CD4-positive, alpha-beta T cell treated with Interleukin-17A for 1 hour (primary cell): Measurements from ENCODE around the gene HPS3.
"Not testable (repeated sequence)": the region's sequence is repeated elsewhere in the genome, so short reads cannot be mapped to it uniquely, and the experiment has no call there.

Experiments
- DNase-seq: peaks from one replicate; pipeline ENCODE4 v3.0.0-alpha.2; 2020

The HPS3 gene, protein sequence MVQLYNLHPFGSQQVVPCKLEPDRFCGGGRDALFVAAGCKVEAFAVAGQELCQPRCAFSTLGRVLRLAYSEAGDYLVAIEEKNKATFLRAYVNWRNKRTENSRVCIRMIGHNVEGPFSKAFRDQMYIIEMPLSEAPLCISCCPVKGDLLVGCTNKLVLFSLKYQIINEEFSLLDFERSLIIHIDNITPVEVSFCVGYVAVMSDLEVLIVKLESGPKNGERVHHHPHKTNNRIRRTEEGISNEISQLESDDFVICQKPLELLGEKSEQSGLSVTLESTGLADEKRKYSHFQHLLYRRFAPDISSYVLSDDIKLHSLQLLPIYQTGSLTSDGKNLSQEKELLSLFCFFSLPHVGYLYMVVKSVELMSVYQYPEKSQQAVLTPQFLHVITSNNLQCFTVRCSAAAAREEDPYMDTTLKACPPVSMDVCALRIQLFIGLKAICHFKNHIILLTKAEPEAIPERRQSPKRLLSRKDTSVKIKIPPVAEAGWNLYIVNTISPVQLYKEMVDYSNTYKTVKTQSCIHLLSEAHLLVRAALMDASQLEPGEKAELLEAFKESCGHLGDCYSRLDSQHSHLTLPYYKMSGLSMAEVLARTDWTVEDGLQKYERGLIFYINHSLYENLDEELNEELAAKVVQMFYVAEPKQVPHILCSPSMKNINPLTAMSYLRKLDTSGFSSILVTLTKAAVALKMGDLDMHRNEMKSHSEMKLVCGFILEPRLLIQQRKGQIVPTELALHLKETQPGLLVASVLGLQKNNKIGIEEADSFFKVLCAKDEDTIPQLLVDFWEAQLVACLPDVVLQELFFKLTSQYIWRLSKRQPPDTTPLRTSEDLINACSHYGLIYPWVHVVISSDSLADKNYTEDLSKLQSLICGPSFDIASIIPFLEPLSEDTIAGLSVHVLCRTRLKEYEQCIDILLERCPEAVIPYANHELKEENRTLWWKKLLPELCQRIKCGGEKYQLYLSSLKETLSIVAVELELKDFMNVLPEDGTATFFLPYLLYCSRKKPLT

GRCh38 chr3:149129326-149130205, at the start of gene HPS3:
Gene HPS3 (plus strand): TSS chr3:149129638. CDS start chr3:149129724, 86 bp downstream.
- peak; percentile 79 for DNase-seq

GRCh38 chr3:149080011-149080698, 49.3 kb upstream of the HPS3 start:
- no peak for DNase-seq

- DNase-seq, result no peak
Observed at GRCh38 chr3:149080699-149081091, 48.7 kb upstream of the HPS3 start.

DNA sequence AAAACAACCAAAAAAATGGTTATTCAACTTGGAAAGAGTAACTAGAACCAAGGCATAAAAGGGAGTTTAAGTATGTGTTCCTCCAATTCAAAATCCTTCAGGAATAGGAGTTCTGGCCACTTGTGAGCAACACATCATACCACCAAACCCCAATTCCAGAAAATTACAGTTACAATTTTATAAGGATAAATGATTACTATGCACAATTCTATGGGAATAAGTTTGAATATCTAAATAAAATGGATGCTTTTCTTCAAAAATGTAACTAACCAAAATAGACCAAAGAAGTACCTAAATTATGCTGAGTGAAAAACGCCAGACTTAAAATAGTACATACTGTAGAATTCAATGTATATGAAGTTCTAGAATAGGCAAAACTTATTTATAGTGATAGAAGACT, 47.7 kb upstream of the HPS3 start:
- DNase-seq, result no peak

DNA sequence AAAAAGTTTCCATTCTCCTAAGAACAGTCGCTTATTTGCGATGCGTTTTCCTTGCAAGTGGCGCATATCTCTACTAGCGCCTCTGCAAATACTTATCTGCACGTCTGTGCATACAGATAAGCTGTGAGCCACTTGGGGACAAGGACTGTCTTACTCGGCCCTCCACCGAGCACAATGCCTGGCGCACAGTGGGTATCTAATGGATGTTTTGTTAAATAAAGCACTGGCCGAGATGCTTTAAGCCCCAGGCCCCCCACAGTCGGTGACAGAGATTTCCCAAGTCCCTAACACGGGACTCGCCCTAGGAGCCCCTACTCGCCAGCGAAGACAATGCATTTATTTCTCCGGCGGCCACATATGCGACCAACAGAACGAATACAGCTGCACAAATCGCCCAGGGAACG, 43.6 kb upstream of the HPS3 start:
- peak; percentile 21 for DNase-seq

DNA sequence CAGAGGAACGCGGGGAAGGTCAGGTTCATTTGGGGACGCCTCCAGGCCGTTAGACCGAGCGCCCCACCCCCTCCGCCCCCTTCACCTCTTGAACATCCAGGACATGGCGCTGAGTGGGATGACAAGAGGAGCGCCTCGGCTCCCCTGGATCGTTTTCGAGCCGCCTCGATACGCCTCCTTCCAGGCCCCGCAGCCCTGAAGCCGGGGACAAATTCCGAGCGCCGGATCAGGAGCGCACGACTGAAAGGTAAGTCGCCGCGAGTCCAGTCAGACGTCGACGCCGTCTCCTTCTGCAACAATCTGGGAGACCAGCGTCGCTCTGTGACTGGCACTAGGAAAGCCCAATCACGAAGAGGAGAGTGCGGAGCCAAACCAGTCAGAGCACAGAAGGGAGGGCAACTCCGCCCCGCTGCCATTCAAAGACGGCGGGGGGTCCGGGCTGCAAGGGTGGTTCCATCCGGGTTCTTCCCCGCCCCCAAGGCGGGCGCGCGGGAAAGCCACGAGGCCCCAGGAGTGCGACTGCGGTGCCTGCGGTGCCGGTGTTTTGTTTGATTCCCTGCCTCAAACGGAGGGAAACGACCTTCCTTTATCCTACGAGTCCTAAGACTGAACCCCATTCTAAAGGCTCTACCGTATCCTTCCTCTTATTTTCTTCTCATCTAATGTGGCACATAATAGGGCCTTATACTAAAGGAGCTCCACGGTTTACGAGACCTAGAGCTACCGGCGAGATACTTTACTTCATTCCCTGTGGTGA, 43.0 kb upstream of the HPS3 start, which contains the start of gene HLTF:
Gene HLTF, minus strand, starts transcription at position 302 of the 757 bp plus-strand sequence. Its CDS starts 197 bp downstream, at position 105.
- peak; percentile 96 for DNase-seq

DNA sequence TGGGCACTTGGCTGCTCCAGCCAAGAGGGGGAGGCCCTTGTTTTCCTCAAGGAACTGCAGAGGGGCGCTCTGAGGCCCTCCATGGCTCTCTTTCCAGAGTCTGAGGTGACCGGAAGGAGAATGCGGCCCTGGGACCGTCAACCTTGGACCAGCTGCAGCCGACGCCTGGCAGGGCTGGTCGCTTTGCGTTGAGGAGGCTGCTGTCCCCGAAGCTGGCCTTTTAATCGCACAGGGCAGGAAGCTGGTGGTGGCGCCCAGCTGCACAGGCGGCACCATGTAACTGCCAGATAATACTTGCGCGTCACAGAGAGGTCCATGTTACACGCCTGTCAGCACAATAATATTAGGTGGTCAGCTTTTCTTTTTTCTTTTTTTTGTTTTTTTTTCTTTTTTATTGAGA, 42.2 kb upstream of the HPS3 start:
- DNase-seq, result no peak

DNA sequence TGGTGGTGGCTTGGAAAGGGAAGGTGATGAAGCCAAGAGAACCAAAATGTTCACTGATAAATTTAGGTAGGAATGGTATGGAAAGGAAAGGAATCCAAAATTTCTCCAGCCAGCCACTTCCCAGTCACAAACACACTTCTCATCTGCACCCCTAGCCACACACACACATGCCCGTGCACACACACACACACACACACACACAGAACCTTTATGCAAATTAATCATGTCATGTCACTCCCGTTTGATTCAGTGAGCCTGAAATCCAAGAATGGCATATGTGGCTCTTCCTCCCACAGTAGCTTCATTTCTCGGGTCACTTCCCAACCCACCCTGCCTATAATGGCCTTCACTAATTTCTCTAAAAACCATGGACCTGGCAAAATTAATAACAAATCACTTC, 40.0 kb upstream of the HPS3 start:
- no peak for DNase-seq

- DNase-seq, result no peak
Observed at GRCh38 chr3:149090461-149090860, 39.0 kb upstream of the HPS3 start.

GRCh38 chr3:149090907-149091306, 38.5 kb upstream of the HPS3 start:
- no peak for DNase-seq

DNA sequence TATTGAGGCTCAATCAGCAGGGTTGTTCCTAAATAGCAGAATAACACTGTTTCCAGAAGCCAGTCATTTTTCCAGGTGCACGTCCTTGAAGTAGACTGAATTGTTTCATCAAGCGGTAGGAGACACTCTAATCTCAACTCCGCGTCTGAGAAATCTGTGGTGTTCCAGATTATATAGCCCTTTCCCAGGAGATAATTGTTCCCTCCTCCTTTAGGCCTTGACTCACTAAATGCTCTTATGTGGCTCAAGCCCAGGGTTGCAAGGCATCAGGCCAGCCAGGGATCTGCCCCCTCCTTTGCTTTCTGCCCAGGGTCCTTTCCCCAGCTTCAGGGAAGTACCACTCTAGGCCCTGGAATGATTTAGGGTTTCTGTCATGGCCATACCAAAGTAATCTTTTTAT, 37.5 kb upstream of the HPS3 start:
- no peak for DNase-seq

- DNase-seq, result no peak
Observed at GRCh38 chr3:149095487-149095886, 34.0 kb upstream of the HPS3 start.

DNA sequence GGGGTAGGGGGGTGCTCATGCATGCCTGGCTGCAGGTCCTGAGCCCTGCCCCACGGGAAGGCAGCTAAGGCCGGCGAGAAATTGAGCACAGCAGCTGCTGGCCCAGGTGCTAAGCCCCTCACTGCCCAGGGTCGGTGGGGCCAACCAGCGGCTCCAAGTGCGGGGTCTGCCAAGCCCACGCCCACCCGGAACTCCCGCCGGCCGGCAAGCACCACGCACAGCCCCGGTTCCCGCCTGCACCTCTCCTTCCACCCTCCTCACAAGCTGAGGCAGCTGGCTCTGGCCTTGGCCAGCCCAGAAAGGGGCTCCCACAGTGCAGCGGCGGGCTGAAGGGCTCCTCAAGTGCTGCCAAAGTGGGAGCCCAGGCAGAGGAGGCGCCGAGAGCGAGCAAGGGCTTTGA, 31.5 kb upstream of the HPS3 start:
- not testable (repeated sequence) for DNase-seq

- DNase-seq, result no peak
Observed at GRCh38 chr3:149101154-149101553, 28.3 kb upstream of the HPS3 start.

- DNase-seq, result no peak
Observed at GRCh38 chr3:149101641-149102040, 27.8 kb upstream of the HPS3 start.

GRCh38 chr3:149104484-149104883, 25.0 kb upstream of the HPS3 start:
- no peak for DNase-seq

GRCh38 chr3:149114458-149114857, 15.0 kb upstream of the HPS3 start:
- no peak for DNase-seq

DNA sequence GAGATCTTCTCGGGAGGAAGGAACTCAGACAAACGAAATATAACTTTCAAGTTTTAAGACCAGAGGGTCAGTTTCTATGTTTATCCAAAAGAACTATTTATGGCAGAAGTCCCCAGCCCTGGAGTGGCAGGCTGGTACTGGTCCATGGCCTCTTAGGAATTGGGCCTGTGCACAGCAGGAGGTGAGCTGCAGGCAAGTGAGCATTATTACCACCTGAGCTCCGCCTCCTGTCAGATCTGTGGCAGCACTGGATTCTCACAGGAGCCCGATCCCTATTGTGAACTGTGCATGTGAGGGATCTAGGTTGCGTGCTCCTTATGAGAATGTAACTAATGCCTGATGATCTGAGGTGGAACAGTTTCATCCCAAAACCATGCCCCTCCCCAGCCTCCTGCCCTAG, 14.3 kb upstream of the HPS3 start:
- DNase-seq, result no peak

GRCh38 chr3:149118724-149119123, 10.7 kb upstream of the HPS3 start:
- no peak for DNase-seq

GRCh38 chr3:149119466-149119865, 10.0 kb upstream of the HPS3 start:
- no peak for DNase-seq
